HG02588 (cell line): ENCODE measurements around the gene RCE1.
A peak's percentile ranks its signal among the peaks of the same experiment; 100 is the strongest.

Source experiments
- ATAC-seq: cut with Tn5 transposase; IDR thresholded peaks from one replicate; pipeline ENCODE4 v1.9.1; 2021; ENCODE audit warnings: mild to moderate bottlenecking, moderate library complexity; ENCODE audit not compliant: unreplicated experiment

RCE1 gene

DNA sequence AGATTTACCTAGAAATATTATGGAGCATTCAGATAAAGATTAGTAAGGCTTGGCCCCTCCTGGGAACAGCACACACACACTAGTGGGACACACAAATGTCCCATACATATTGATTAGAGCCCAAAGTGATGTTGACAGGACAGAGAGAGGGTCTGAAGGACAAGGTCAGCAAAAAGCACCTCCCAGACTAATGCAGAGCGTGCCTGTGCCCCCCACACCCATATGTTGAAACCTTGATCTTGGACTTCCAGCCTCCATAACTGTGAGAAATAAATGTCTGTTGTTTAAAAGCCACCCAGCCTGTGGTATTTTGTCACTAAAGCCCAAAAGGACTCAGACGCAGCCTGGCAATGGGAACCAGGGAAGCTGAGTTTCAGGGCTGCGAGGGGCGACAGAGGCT is 41.2 kb downstream of the RCE1 start:
- no peak for ATAC-seq

DNA sequence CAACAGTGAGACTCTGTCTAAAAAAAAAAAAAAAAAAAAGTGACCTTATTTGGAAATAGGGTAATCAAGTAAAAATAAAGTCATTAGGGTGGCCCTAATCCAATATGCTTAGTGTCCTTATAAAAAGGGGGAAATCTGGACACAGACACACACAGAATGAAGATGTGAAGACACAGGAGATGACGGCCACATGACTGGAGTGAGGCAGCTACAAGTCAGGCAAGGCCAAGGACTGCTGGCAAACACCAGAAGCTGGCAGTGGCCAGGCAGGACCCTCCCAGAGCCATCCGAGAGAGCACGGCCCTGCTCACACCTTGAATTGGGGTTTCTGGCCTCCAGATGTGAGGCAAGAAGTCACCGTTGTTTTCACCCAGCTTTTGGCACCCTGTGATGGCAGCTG is 42.2 kb downstream of the RCE1 start:
- ATAC-seq = no peak

DNA sequence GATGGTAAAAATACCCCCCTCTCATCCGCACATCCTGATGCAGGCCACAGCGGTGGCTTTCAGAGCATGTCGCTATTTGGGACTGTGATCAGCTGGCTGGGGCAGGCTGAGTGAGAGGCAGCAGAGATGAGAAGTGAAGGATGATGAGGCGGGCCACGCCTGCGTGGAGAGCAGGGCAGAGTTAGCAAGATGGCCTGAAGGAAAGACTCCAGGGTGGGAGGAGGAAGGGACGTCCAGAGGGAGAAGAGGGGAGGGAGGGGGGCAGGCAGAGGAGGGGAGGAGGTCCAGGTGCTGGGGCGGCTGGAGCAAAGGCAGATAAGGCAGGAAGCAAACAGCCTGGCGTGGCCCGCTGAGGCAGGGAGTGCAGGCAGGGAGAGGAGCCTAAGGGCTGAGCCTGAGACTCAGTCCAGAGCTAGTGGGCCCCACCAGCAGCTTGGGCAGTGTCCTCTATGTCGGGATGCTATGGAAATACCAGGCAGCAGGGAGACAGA is 42.8 kb downstream of the RCE1 start:
- ATAC-seq = no peak

GRCh38 chr11:66886671-66887221 is 43.5 kb downstream of the RCE1 start:
- no peak for ATAC-seq

DNA sequence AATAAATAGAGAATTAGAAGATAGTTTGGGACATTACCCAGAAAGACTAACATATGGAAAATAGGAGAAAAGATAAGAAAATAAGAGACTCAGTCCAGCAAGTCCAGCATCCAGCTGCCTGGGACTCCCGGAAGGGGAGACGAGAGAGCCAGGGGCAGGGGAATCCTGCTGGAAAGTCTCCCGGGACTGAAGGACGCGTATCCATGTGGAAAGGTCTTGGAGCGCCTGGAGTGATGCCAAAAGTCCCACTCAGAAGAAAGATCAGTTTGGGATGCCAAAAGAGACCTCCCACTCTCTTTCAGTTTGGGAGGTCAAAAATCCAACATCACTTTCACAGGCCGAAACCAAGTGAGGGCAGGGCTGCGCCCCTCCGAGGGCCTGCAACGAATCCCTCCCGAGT is 44.3 kb downstream of the RCE1 start:
- ATAC-seq = no peak

DNA sequence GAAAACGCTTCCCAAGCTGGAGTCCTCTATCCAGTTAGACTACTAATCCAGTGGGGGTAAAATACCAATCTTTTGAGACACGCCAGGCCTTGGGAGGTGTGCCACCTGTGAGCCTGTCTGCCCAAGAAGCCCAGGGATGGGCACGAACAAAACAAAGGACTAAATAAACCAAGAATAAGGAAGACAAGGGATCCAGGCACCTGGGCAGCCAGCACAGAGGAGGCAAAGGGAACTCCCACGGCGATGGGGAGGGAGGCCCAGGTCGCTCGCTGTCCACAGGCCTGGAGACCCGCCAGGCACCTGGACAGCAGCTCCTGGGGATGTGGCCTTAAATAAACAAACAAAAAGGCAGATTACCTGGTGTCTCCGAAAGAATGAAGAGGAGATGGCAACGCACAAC is 45.0 kb downstream of the RCE1 start:
- no peak for ATAC-seq

GRCh38 chr11:66889960-66890359 is 46.7 kb downstream of the RCE1 start:
- ATAC-seq = no peak

GRCh38 chr11:66891851-66892660 is 48.8 kb downstream of the RCE1 start:
- peak; percentile 64 for ATAC-seq

GRCh38 chr11:66892911-66893310 is 49.7 kb downstream of the RCE1 start:
- no peak for ATAC-seq

- no peak for ATAC-seq
Observed at GRCh38 chr11:66894141-66894540, 50.9 kb downstream of the RCE1 start.
